ENCODE results near the gene DNASE1L1. TPM values are rescaled to one million over a fixed set of nuclear protein-coding genes. Genes with fewer than 3 reads are reported as not detected.

DNASE1L1 gene
- total RNA-seq, 1 experiment from 2014 or later = 16.2 TPM

DNA sequence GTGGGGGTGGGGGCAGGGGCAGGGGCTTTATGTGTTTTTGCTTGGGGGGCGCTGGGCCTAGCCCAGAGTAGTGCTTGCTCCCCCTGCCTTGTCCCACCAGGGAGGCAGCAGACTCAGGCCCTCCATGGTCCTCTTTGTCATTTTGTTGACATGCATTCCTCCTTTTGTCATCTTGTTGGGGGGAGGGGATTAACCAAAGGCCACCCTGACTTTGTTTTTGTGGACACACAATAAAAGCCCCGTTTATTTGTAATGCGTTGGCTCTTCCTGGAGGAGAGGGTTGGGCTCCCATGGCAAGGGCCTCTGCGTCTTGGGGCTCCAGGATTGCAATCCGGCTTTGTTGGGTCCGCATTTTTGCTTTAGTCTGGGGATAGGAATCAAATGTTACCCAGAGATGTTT, 27.8 kb downstream of the DNASE1L1 start:
- H3K27ac Mint-ChIP-seq = peak overlapping the region; percentile 72; the same call in 1 of the 2 replicates

GRCh38 chrX:154380787-154381186, 28.3 kb downstream of the DNASE1L1 start:
- no peak for ATAC-seq
- Mint-ChIP-seq H3K9me3 (no peaks in the 10 kb centered on the region), H3K27ac (peak overlapping the region; percentile 100), H3K27me3 (ENCODE audit: low read depth) (peaks cover 5% of the 10 kb centered on the region; the same call in 1 of the 2 replicates), H3K36me3 (peaks cover 9% of the 10 kb centered on the region), H3K4me1 (peaks cover 26% of the 10 kb centered on the region), H3K4me3 (peak overlapping the region; percentile 85)
- no peak for DNase-seq (ENCODE audit: low spot score)
- ChIA-PET CTCF (no interaction called here), POLR2A (interaction anchor here (0.6 to 3.3 kb wide), 3 partner anchors 10 to 574 kb away, joined by 5 to 13 read pairs (median 8); no protein-coding TSS in a partner anchor)
- TF ChIP-seq SP1 (CRISPR knock-in tag; conservative IDR thresholded peaks at IDR 0.05) = no peak
- TF ChIP-seq, protein P1, sequence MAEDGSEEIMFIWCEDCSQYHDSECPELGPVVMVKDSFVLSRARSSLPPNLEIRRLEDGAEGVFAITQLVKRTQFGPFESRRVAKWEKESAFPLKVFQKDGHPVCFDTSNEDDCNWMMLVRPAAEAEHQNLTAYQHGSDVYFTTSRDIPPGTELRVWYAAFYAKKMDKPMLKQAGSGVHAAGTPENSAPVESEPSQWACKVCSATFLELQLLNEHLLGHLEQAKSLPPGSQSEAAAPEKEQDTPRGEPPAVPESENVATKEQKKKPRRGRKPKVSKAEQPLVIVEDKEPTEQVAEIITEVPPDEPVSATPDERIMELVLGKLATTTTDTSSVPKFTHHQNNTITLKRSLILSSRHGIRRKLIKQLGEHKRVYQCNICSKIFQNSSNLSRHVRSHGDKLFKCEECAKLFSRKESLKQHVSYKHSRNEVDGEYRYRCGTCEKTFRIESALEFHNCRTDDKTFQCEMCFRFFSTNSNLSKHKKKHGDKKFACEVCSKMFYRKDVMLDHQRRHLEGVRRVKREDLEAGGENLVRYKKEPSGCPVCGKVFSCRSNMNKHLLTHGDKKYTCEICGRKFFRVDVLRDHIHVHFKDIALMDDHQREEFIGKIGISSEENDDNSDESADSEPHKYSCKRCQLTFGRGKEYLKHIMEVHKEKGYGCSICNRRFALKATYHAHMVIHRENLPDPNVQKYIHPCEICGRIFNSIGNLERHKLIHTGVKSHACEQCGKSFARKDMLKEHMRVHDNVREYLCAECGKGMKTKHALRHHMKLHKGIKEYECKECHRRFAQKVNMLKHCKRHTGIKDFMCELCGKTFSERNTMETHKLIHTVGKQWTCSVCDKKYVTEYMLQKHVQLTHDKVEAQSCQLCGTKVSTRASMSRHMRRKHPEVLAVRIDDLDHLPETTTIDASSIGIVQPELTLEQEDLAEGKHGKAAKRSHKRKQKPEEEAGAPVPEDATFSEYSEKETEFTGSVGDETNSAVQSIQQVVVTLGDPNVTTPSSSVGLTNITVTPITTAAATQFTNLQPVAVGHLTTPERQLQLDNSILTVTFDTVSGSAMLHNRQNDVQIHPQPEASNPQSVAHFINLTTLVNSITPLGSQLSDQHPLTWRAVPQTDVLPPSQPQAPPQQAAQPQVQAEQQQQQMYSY (CRISPR knock-in tag; IDR thresholded peaks at IDR 0.05) = 0 out of 2 replicates have a peak, but pooled peaks have one; percentile 18
- TF ChIP-seq ZNF121 (CRISPR knock-in tag; IDR thresholded peaks at IDR 0.05) = 0 out of 2 replicates have a peak, but pooled peaks have one; percentile 57

More for the DNA sequence above, 27.8 kb downstream of the DNASE1L1 start:
- Mint-ChIP-seq H3K9me3 (no peaks in the 10 kb centered on the region), H3K27me3 (ENCODE audit: low read depth) (peaks cover 5% of the 10 kb centered on the region; the same call in 1 of the 2 replicates), H3K36me3 (peaks cover 9% of the 10 kb centered on the region), H3K4me1 (peaks cover 26% of the 10 kb centered on the region), H3K4me3 (peak overlapping the region; percentile 18; the same call in 1 of the 2 replicates)
- ChIA-PET POLR2A (interaction anchor here (0.6 to 3.3 kb wide), 4 partner anchors 8 to 574 kb away, joined by 4 to 13 read pairs (median 6); no protein-coding TSS in a partner anchor), CTCF (interaction anchor here (3.9 kb wide), 1 partner anchor 7 kb away, joined by 43 read pairs; the partner anchor contains the start of gene FLNA)
- DNase-seq (ENCODE audit: low spot score) (no peak), ATAC-seq (no peak)
- TF ChIP-seq, protein P2, sequence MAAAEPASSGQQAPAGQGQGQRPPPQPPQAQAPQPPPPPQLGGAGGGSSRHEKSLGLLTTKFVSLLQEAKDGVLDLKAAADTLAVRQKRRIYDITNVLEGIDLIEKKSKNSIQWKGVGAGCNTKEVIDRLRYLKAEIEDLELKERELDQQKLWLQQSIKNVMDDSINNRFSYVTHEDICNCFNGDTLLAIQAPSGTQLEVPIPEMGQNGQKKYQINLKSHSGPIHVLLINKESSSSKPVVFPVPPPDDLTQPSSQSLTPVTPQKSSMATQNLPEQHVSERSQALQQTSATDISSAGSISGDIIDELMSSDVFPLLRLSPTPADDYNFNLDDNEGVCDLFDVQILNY (CRISPR knock-in tag; IDR thresholded peaks at IDR 0.05) = no peak
- TF ChIP-seq TP53 (CRISPR knock-in tag; IDR thresholded peaks at IDR 0.05) = no peak
- no peak for TF ChIP-seq ZNF532 (CRISPR knock-in tag; IDR thresholded peaks at IDR 0.05; ENCODE audit: borderline replicate concordance)
- TF ChIP-seq, protein P3, sequence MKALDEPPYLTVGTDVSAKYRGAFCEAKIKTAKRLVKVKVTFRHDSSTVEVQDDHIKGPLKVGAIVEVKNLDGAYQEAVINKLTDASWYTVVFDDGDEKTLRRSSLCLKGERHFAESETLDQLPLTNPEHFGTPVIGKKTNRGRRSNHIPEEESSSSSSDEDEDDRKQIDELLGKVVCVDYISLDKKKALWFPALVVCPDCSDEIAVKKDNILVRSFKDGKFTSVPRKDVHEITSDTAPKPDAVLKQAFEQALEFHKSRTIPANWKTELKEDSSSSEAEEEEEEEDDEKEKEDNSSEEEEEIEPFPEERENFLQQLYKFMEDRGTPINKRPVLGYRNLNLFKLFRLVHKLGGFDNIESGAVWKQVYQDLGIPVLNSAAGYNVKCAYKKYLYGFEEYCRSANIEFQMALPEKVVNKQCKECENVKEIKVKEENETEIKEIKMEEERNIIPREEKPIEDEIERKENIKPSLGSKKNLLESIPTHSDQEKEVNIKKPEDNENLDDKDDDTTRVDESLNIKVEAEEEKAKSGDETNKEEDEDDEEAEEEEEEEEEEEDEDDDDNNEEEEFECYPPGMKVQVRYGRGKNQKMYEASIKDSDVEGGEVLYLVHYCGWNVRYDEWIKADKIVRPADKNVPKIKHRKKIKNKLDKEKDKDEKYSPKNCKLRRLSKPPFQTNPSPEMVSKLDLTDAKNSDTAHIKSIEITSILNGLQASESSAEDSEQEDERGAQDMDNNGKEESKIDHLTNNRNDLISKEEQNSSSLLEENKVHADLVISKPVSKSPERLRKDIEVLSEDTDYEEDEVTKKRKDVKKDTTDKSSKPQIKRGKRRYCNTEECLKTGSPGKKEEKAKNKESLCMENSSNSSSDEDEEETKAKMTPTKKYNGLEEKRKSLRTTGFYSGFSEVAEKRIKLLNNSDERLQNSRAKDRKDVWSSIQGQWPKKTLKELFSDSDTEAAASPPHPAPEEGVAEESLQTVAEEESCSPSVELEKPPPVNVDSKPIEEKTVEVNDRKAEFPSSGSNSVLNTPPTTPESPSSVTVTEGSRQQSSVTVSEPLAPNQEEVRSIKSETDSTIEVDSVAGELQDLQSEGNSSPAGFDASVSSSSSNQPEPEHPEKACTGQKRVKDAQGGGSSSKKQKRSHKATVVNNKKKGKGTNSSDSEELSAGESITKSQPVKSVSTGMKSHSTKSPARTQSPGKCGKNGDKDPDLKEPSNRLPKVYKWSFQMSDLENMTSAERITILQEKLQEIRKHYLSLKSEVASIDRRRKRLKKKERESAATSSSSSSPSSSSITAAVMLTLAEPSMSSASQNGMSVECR (CRISPR knock-in tag; IDR thresholded peaks at IDR 0.05; ENCODE audit: borderline replicate concordance) = no peak
- no peak for TF ChIP-seq IRF2 (CRISPR knock-in tag; IDR thresholded peaks at IDR 0.05; ENCODE audit: borderline replicate concordance, low read depth)
- no peak for TF ChIP-seq FOXK1 (CRISPR knock-in tag; IDR thresholded peaks at IDR 0.05)
- TF ChIP-seq NR1H2 (CRISPR knock-in tag; IDR thresholded peaks at IDR 0.05) = no peak

Measured in WTC11 (cell line).